ENCODE data around the gene GSAP.
A peak's percentile ranks its signal among the peaks of the same experiment; 100 is the strongest.
"Not testable (repeated sequence)": the region's sequence is repeated elsewhere in the genome, so short reads cannot be mapped to it uniquely, and the experiment has no call there.

Gene GSAP

GRCh38 chr7:77415823-77416620, at the start of gene GSAP:
GSAP (minus strand) TSS chr7:77416349; CDS start chr7:77416321, 28 bp downstream.
- DNase-seq (ENCODE audit: extremely low spot score, insufficient read length, low read depth) (no peak), FAIRE-seq (peak; percentile 75)

- DNase-seq (ENCODE audit: extremely low spot score, insufficient read length, low read depth) (no peak), FAIRE-seq (no peak)
Measured at GRCh38 chr7:77465256-77465655, 49.1 kb upstream of the GSAP start.

GRCh38 chr7:77464589-77464988, 48.4 kb upstream of the GSAP start:
- no peak for FAIRE-seq
- DNase-seq (ENCODE audit: extremely low spot score, insufficient read length, low read depth) = no peak

GRCh38 chr7:77463632-77464031, 47.5 kb upstream of the GSAP start:
- peak; percentile 61 for FAIRE-seq
- not testable (repeated sequence) for DNase-seq (ENCODE audit: extremely low spot score, insufficient read length, low read depth)

- no peak for DNase-seq (ENCODE audit: extremely low spot score, insufficient read length, low read depth)
- no peak for FAIRE-seq
Measured at GRCh38 chr7:77461842-77462241, 45.7 kb upstream of the GSAP start.

GRCh38 chr7:77461246-77461645, 45.1 kb upstream of the GSAP start:
- DNase-seq (ENCODE audit: extremely low spot score, insufficient read length, low read depth) = no peak
- FAIRE-seq = no peak

- FAIRE-seq (no peak), DNase-seq (ENCODE audit: extremely low spot score, insufficient read length, low read depth) (no peak)
Measured at GRCh38 chr7:77460057-77460486, 43.9 kb upstream of the GSAP start.

GRCh38 chr7:77459311-77459726, 43.2 kb upstream of the GSAP start:
- FAIRE-seq (no peak), DNase-seq (ENCODE audit: extremely low spot score, insufficient read length, low read depth) (no peak)

- FAIRE-seq (no peak), DNase-seq (ENCODE audit: extremely low spot score, insufficient read length, low read depth) (no peak)
Measured at GRCh38 chr7:77458786-77459185, 42.6 kb upstream of the GSAP start.

- FAIRE-seq (no peak), DNase-seq (ENCODE audit: extremely low spot score, insufficient read length, low read depth) (no peak)
Measured at GRCh38 chr7:77457779-77458178, 41.6 kb upstream of the GSAP start.

- DNase-seq (ENCODE audit: extremely low spot score, insufficient read length, low read depth) (no peak), FAIRE-seq (no peak)
Measured at GRCh38 chr7:77456696-77457095, 40.5 kb upstream of the GSAP start.

GRCh38 chr7:77455321-77455720, 39.2 kb upstream of the GSAP start:
- FAIRE-seq = no peak
- no peak for DNase-seq (ENCODE audit: extremely low spot score, insufficient read length, low read depth)

GRCh38 chr7:77454802-77455201, 38.7 kb upstream of the GSAP start:
- FAIRE-seq (no peak), DNase-seq (ENCODE audit: extremely low spot score, insufficient read length, low read depth) (no peak)

- no peak for FAIRE-seq
Measured at GRCh38 chr7:77453531-77453930, 37.4 kb upstream of the GSAP start.

GRCh38 chr7:77451950-77452349, 35.8 kb upstream of the GSAP start:
- FAIRE-seq = peak; percentile 9
- not testable (repeated sequence) for DNase-seq (ENCODE audit: extremely low spot score, insufficient read length, low read depth)

More at GRCh38 chr7:77453531-77453930, 37.4 kb upstream of the GSAP start:
- DNase-seq (ENCODE audit: extremely low spot score, insufficient read length, low read depth) = no peak

- FAIRE-seq = no peak
- no peak for DNase-seq (ENCODE audit: extremely low spot score, insufficient read length, low read depth)
Measured at GRCh38 chr7:77450613-77451012, 34.5 kb upstream of the GSAP start.

GRCh38 chr7:77450054-77450453, 33.9 kb upstream of the GSAP start:
- DNase-seq (ENCODE audit: extremely low spot score, insufficient read length, low read depth) = no peak
- no peak for FAIRE-seq

GRCh38 chr7:77447616-77448015, 31.5 kb upstream of the GSAP start:
- FAIRE-seq (no peak), DNase-seq (ENCODE audit: extremely low spot score, insufficient read length, low read depth) (no peak)

- DNase-seq (ENCODE audit: extremely low spot score, insufficient read length, low read depth) = no peak
- FAIRE-seq = no peak
Measured at GRCh38 chr7:77444123-77444522, 28.0 kb upstream of the GSAP start.

- FAIRE-seq (no peak), DNase-seq (ENCODE audit: extremely low spot score, insufficient read length, low read depth) (no peak)
Measured at GRCh38 chr7:77443042-77443441, 26.9 kb upstream of the GSAP start.

GRCh38 chr7:77442636-77443035, 26.5 kb upstream of the GSAP start:
- no peak for FAIRE-seq
- DNase-seq (ENCODE audit: extremely low spot score, insufficient read length, low read depth) = no peak

- DNase-seq (ENCODE audit: extremely low spot score, insufficient read length, low read depth) (no peak), FAIRE-seq (no peak)
Measured at GRCh38 chr7:77441046-77441445, 24.9 kb upstream of the GSAP start.

Measured in GM18507 (cell line).